K562 (cell line): Measurements from ENCODE around the gene C11orf65. TPM values are rescaled to one million over a fixed set of nuclear protein-coding genes. Genes with fewer than 3 reads are reported as not detected.

Source experiments
- ATAC-seq: fragments of 200-7000 bp; cut with Tn5 transposase; 3 replicates; pipeline ENCODE4 v1.9.1; 2020; ENCODE audit warnings: moderate library complexity
- BruUV-seq: library from RNA; stranded (reverse); fragments of 400-500 nt; replicated peaks from 2 replicates; lab custom pipeline; 2021; lab: Mats Ljungman, UMichigan
- CTCF ChIA-PET: fragments of 300-600 bp; formaldehyde crosslinking; extraction: SDS; loops from one replicate; lab custom pipeline; 2021; ENCODE audit warnings: low intra/inter-chr PET ratio; lab: Yijun Ruan, JAX
- POLR2A ChIA-PET: fragments of 300-600, 350-650 bp; sonication (Branson Sonifier 250); formaldehyde crosslinking; extraction: SDS; loops from one replicate; lab custom pipeline; 2021; ENCODE audit warnings: antibody characterized with exemption, inconsistent platforms; lab: Yijun Ruan, JAX
- DNase-seq, 4 experiments: peaks; one replicate each; pipeline versions ENCODE4 v3.0.0 to v3.0.0-alpha.2; 2011 to 2018; ENCODE audit warnings: low spot score in 3 of 4, mixed read lengths in 3 of 4; ENCODE audit errors: extremely low read depth in 1 of 4
- FAIRE-seq: peaks from 2 replicates; lab custom pipeline; 2011; peaks lifted over from hg19 to GRCh38; lab: Jason Lieb, UNC
- H2AFZ ChIP-seq: 2 replicates; pipeline ENCODE4 v1.6.0; 2011; ENCODE audit warnings: low read depth, low read length, control low read depth, inconsistent platforms
- H3K27ac ChIP-seq: fragments of 200-600 bp; 3 replicates; pipeline ENCODE4 v1.8.0; 2011; ENCODE audit warnings: low read depth, mild to moderate bottlenecking, control low read depth, inconsistent platforms, low read length, moderate library complexity, mixed read lengths; ENCODE audit errors: extremely low read depth
- H3K27me3 ChIP-seq, 2 experiments: fragments of 300-600 bp in 1 of 2; 2 replicates in 1 of 2; 3 replicates in 1 of 2; pipeline versions ENCODE4 v1.6.0 to v1.8.0; 2011; ENCODE audit warnings: inconsistent platforms in 2 of 2, low read length in 2 of 2, mild to moderate bottlenecking in 1 of 2, mixed read lengths in 1 of 2, moderate library complexity in 1 of 2; ENCODE audit not compliant: control insufficient read depth in 2 of 2, insufficient read depth in 2 of 2
- H3K36me3 ChIP-seq: fragments of 300-600 bp; 3 replicates; pipeline ENCODE4 v1.8.0; 2011; ENCODE audit warnings: mild to moderate bottlenecking, low read length, inconsistent platforms; ENCODE audit not compliant: control insufficient read depth, insufficient read depth
- H3K4me1 ChIP-seq, 2 experiments: fragments of 200-600 bp in 1 of 2; replicated peaks in 1 of 2; 2 replicates in 1 of 2; 3 replicates in 1 of 2; pipeline versions ENCODE4 v1.5.1 to v1.8.0; 2011; ENCODE audit warnings: inconsistent platforms in 2 of 2, low read length in 2 of 2, mild to moderate bottlenecking in 1 of 2, mixed read lengths in 1 of 2, moderate library complexity in 1 of 2; ENCODE audit not compliant: control insufficient read depth in 2 of 2, insufficient read depth in 2 of 2
- H3K4me2 ChIP-seq: 2 replicates; pipeline ENCODE4 v1.6.1; 2011; ENCODE audit warnings: low read length, control low read depth, inconsistent platforms, mixed read lengths; ENCODE audit not compliant: insufficient read depth
- H3K4me3 ChIP-seq: fragments of 200-600 bp; sonication (generic), shearing (Covaris generic); 2 replicates; pipeline ENCODE4 v1.5.1; 2016; ENCODE audit warnings: control low read depth, inconsistent platforms
- H3K79me2 ChIP-seq: fragments of 200-600 bp; 3 replicates; pipeline ENCODE4 v1.8.0; 2011; ENCODE audit warnings: low read length, inconsistent platforms; ENCODE audit not compliant: control insufficient read depth, insufficient read depth
- H3K9ac ChIP-seq, 2 experiments: 2 replicates each; pipeline versions ENCODE4 v1.6.0 to v1.6.1; 2011; ENCODE audit warnings: low read depth in 2 of 2, low read length in 2 of 2, control low read depth in 1 of 2, inconsistent platforms in 1 of 2, mild to moderate bottlenecking in 1 of 2, mixed read lengths in 1 of 2; ENCODE audit not compliant: insufficient read depth in 1 of 2
- H3K9me1 ChIP-seq: one replicate; pipeline ENCODE4 v1.6.0; 2011; ENCODE audit warnings: inconsistent platforms, mild to moderate bottlenecking, low read length, moderate library complexity; ENCODE audit not compliant: control insufficient read depth, insufficient read depth
- H3K9me3 ChIP-seq: replicated peaks from 2 replicates; pipeline ENCODE4 v1.5.1; 2011; ENCODE audit warnings: low read depth, low read length, inconsistent platforms; ENCODE audit not compliant: control insufficient read depth, insufficient read depth
- H4K20me1 ChIP-seq: replicated peaks from 2 replicates; pipeline ENCODE4 v1.6.1; 2011; ENCODE audit warnings: low read length, inconsistent platforms, mixed read lengths; ENCODE audit not compliant: control insufficient read depth, insufficient read depth
- ADNP ChIP-seq: fragments of 200-800 bp; sonication (Bioruptor generic); IDR thresholded peaks from 2 replicates; pipeline ENCODE4 v1.6.1; 2016; ENCODE audit warnings: missing genetic modification characterization, missing compliant biosample characterization
- CBFA2T3 ChIP-seq: fragments of 450-650 bp; IDR thresholded peaks from 2 replicates; pipeline ENCODE4 v1.6.1; 2017
- L3MBTL2 ChIP-seq: fragments of 450-650 bp; IDR thresholded peaks from 2 replicates; pipeline ENCODE4 v1.6.1; 2016; ENCODE audit warnings: mild to moderate bottlenecking, moderate library complexity
- NELFE ChIP-seq: IDR thresholded peaks from 2 replicates; pipeline ENCODE4 v1.6.1; 2011; ENCODE audit warnings: mild to moderate bottlenecking; ENCODE audit not compliant: insufficient read depth, insufficient read length
- SRSF9 ChIP-seq: fragments of 200-400 bp; formaldehyde crosslinking; IDR thresholded peaks from 2 replicates; pipeline ENCODE4 v1.6.1; 2017; ENCODE audit warnings: low read depth, low read length, borderline replicate concordance
- WGBS: fragments of 100-300 bp; shearing (Covaris generic); methylation state at CpG from one replicate; pipeline ENCODE4 v1.1.6; 2016; ENCODE audit warnings: low coverage, mixed read lengths; ENCODE audit not compliant: insufficient coverage; ENCODE audit errors: missing lambda C conversion rate; 5-methylcytosine and 5-hydroxymethylcytosine counted together
- in situ Hi-C: fragments of 300-500 bp; cut with MboI; formaldehyde crosslinking; loops from 4 replicates; pipeline ENCODE4 v1.15.0; 2018; ENCODE audit warnings: inconsistent platforms, mixed read lengths
- intact Hi-C: fragments of 100-400 bp; cut with micrococcal nuclease; formaldehyde crosslinking; loops from 2 replicates; pipeline ENCODE4 v1.14.2; 2022
- polyA plus RNA-seq, 8 experiments: library from polyadenylated mRNA; depleted of rRNA in 4 of 8; stranded (reverse) in 5 of 8; unstranded in 3 of 8; fragments of >200 nt; fragmentation: Nextera tagmentation in 2 of 8; fragmentation: Illumina TruSeq in 1 of 8; extraction: Ambion mirVana in 2 of 8; extraction: Trizol in 1 of 8; gene quantifications; 2 replicates each; pipeline versions ENCODE4 v1.2.1 to v1.2.3, GENCODE V29; 2011 to 2014; ENCODE audit warnings: inconsistent platforms in 1 of 8, missing spikeins in 1 of 8
- total RNA-seq, 7 experiments: library from RNA; depleted of rRNA in 6 of 7; stranded (reverse); fragments of >200 nt in 6 of 7; fragmentation: Illumina TruSeq in 2 of 7; extraction: Trizol in 2 of 7; gene quantifications; 2 replicates each; pipeline versions ENCODE4 v1.2.1 to v1.2.3, GENCODE V29; 2011 to 2021; ENCODE audit warnings: low replicate concordance in 1 of 7
- TF ChIP-seq, protein P1 (sequence below): sonication (generic); formaldehyde crosslinking; IDR thresholded peaks from 2 replicates; pipeline ENCODE4 v1.8.0; 2022; ENCODE audit warnings: mild to moderate bottlenecking, low read depth, missing genetic modification reagents
- TF ChIP-seq, protein P2 (sequence below): fragments of 450-650 bp; conservative IDR thresholded peaks from 2 replicates; pipeline ENCODE4 v1.6.1; 2016; ENCODE audit warnings: missing genetic modification characterization, low read depth, mild to moderate bottlenecking, control low read depth, missing compliant biosample characterization

Gene C11orf65
- total and polyA plus RNA-seq, 9 of the 15 experiments (the other 6 are each of a cell fraction or from before 2014, with no cell fraction given): 1.0 to 2.1 (median 1.2) TPM

- no peak overlapping the region for H3K4me2 ChIP-seq
- TF ChIP-seq, protein P1, sequence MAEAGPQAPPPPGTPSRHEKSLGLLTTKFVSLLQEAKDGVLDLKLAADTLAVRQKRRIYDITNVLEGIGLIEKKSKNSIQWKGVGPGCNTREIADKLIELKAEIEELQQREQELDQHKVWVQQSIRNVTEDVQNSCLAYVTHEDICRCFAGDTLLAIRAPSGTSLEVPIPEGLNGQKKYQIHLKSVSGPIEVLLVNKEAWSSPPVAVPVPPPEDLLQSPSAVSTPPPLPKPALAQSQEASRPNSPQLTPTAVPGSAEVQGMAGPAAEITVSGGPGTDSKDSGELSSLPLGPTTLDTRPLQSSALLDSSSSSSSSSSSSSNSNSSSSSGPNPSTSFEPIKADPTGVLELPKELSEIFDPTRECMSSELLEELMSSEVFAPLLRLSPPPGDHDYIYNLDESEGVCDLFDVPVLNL (CRISPR knock-in tag): no peak
- no peak for TF ChIP-seq NELFE
- TF ChIP-seq ADNP: no peak
- no peak for TF ChIP-seq L3MBTL2
- TF ChIP-seq, protein P2, sequence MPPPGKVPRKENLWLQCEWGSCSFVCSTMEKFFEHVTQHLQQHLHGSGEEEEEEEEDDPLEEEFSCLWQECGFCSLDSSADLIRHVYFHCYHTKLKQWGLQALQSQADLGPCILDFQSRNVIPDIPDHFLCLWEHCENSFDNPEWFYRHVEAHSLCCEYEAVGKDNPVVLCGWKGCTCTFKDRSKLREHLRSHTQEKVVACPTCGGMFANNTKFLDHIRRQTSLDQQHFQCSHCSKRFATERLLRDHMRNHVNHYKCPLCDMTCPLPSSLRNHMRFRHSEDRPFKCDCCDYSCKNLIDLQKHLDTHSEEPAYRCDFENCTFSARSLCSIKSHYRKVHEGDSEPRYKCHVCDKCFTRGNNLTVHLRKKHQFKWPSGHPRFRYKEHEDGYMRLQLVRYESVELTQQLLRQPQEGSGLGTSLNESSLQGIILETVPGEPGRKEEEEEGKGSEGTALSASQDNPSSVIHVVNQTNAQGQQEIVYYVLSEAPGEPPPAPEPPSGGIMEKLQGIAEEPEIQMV (tag): no peak
- peak; percentile 49; the same call in 1 of the 2 replicates for TF ChIP-seq CBFA2T3
- no peak for TF ChIP-seq SRSF9
- TF ChIP-seq, all 486 proteins: peak for 1
- Histone ChIP-seq H3K27ac (no peak overlapping the region), H3K4me1 (peaks cover 10 to 11% of the 10 kb centered on the region in 2 experiments; a peak in 4 of 5 replicates), H3K9me3 (no peaks in the 10 kb centered on the region; the same call in 1 of the 2 replicates), H3K27me3 (no peaks in the 10 kb centered on the region), H3K9ac (peak overlapping the region in 1 of 2 experiments; percentile 43; a peak in 1 of 4 replicates), H3K9me1 (no peaks in the 10 kb centered on the region), H3K36me3 (no peaks in the 10 kb centered on the region), H4K20me1 (no peaks in the 10 kb centered on the region), H3K4me3 (no peak overlapping the region), H3K79me2 (no peaks in the 10 kb centered on the region), H2AFZ (peak overlapping the region; percentile 49)
- in situ Hi-C loops (no loop called here), intact Hi-C loops (no loop called here)
- 85% methylated on average over 1 of the region's 1 CpG for WGBS
- ChIA-PET CTCF (no interaction called here), POLR2A (interaction anchor here (1.7 kb wide), 1 partner anchor 10 kb away, joined by 8 read pairs; no protein-coding TSS in a partner anchor)
- BruUV-seq: no TSS peak
- ATAC-seq: peak; percentile 18; the same call in 2 of the 3 replicates
- FAIRE-seq: no peak
- DNase-seq: peak in 1 of 4 experiments; percentile 18
These were observed 65.1 kb downstream of the C11orf65 start for GRCh38 chr11:108402241-108402640.
